ENCODE measurements around the gene METTL4. TPM values are rescaled to one million over a fixed set of nuclear protein-coding genes. Genes with fewer than 3 reads are reported as not detected.

METTL4 gene
- total RNA-seq, 1 donor from 2014 or later: 9.8 TPM

GRCh38 chr18:2589345-2590068 is 18.2 kb upstream of the METTL4 start:
- H3K27me3 Mint-ChIP-seq: no peaks in the 10 kb centered on the region
- DNase-seq (ENCODE audit: extremely low spot score, unreplicated experiment): no peak
- H3K9me3 Mint-ChIP-seq: no peaks in the 10 kb centered on the region
- peaks cover 3% of the 10 kb centered on the region for H3K36me3 Mint-ChIP-seq
- no peak overlapping the region for H3K4me3 Mint-ChIP-seq
- TF ChIP-seq CTCF (conservative IDR thresholded peaks at IDR 0.05): no peak
- H3K4me1 Mint-ChIP-seq (ENCODE audit: unreplicated experiment): no peaks in the 10 kb centered on the region
- H3K27ac Mint-ChIP-seq: no peak overlapping the region

GRCh38 chr18:2588666-2589344 is 17.5 kb upstream of the METTL4 start:
- DNase-seq (ENCODE audit: extremely low spot score, unreplicated experiment): no peak
- Mint-ChIP-seq H3K27ac (peak overlapping the region; percentile 6), H3K4me3 (no peak overlapping the region), H3K9me3 (no peaks in the 10 kb centered on the region), H3K4me1 (ENCODE audit: unreplicated experiment) (no peaks in the 10 kb centered on the region), H3K36me3 (peaks cover 3% of the 10 kb centered on the region), H3K27me3 (no peaks in the 10 kb centered on the region)
- TF ChIP-seq CTCF (conservative IDR thresholded peaks at IDR 0.05): no peak

- H3K27ac Mint-ChIP-seq: no peak overlapping the region
- TF ChIP-seq CTCF (conservative IDR thresholded peaks at IDR 0.05): no peak
- DNase-seq (ENCODE audit: extremely low spot score, unreplicated experiment): no peak
- H3K27me3 Mint-ChIP-seq: no peaks in the 10 kb centered on the region
- H3K36me3 Mint-ChIP-seq: peaks cover 3% of the 10 kb centered on the region
- no peak overlapping the region for H3K4me3 Mint-ChIP-seq
- no peaks in the 10 kb centered on the region for H3K9me3 Mint-ChIP-seq
- H3K4me1 Mint-ChIP-seq (ENCODE audit: unreplicated experiment): no peaks in the 10 kb centered on the region
Measured at GRCh38 chr18:2587788-2588187, 16.5 kb upstream of the METTL4 start.

GRCh38 chr18:2573408-2573807 is 2.1 kb upstream of the METTL4 start:
- Mint-ChIP-seq H3K36me3 (no peaks in the 10 kb centered on the region), H3K27me3 (no peaks in the 10 kb centered on the region), H3K4me1 (ENCODE audit: unreplicated experiment) (peaks cover 33% of the 10 kb centered on the region), H3K4me3 (peak overlapping the region; percentile 97), H3K9me3 (no peaks in the 10 kb centered on the region), H3K27ac (peak overlapping the region; percentile 33)
- no peak for TF ChIP-seq CTCF (conservative IDR thresholded peaks at IDR 0.05)
- DNase-seq (ENCODE audit: extremely low spot score, unreplicated experiment): no peak

- peak overlapping the region; percentile 97 for H3K4me3 Mint-ChIP-seq
- no peak for DNase-seq (ENCODE audit: extremely low spot score, unreplicated experiment)
- peaks cover 33% of the 10 kb centered on the region for H3K4me1 Mint-ChIP-seq (ENCODE audit: unreplicated experiment)
- H3K9me3 Mint-ChIP-seq: no peaks in the 10 kb centered on the region
- TF ChIP-seq CTCF (conservative IDR thresholded peaks at IDR 0.05): no peak
- no peaks in the 10 kb centered on the region for H3K27me3 Mint-ChIP-seq
- no peaks in the 10 kb centered on the region for H3K36me3 Mint-ChIP-seq
- peak overlapping the region; percentile 33 for H3K27ac Mint-ChIP-seq
Measured at GRCh38 chr18:2572892-2573291, 1.6 kb upstream of the METTL4 start.

All from type B pancreatic cell (in vitro differentiated cells).